Thymus (tissue), 11 donors: ENCODE data around the gene SCO2. TPM values are rescaled to one million over a fixed set of nuclear protein-coding genes. Genes with fewer than 3 reads are reported as not detected.
"Not testable (repeated sequence)": the region's sequence is repeated elsewhere in the genome, so short reads cannot be mapped to it uniquely, and the experiment has no call there.

Experiments used
- DNase-seq, 9 donors: peaks; one replicate each; pipeline ENCODE4 v3.0.0-alpha.2; 2013; ENCODE audit warnings: low spot score in 9 of 9, low read depth in 6 of 9, missing footprints in 1 of 9
- H3K27ac ChIP-seq, 2 donors: one replicate each; pipeline ENCODE4 v1.5.1; 2013; ENCODE audit warnings: control low read depth in 1 of 2, low read depth in 1 of 2, low read length in 1 of 2, mild to moderate bottlenecking in 1 of 2, moderate library complexity in 1 of 2
- H3K27me3 ChIP-seq, 2 donors: one replicate each; pipeline ENCODE4 v1.5.1; 2013; ENCODE audit warnings: low read length in 1 of 2; ENCODE audit not compliant: control insufficient read depth in 2 of 2, insufficient read depth in 1 of 2
- H3K36me3 ChIP-seq, 2 donors: one replicate each; pipeline ENCODE4 v1.5.1; 2013; ENCODE audit warnings: low read length in 1 of 2, mild to moderate bottlenecking in 1 of 2, moderate library complexity in 1 of 2; ENCODE audit not compliant: control insufficient read depth in 2 of 2, insufficient read depth in 2 of 2
- H3K4me1 ChIP-seq, 2 donors: one replicate each; pipeline ENCODE4 v1.5.1; 2013; ENCODE audit warnings: low read length in 2 of 2; ENCODE audit not compliant: control insufficient read depth in 2 of 2, insufficient read depth in 2 of 2
- H3K4me3 ChIP-seq, 2 donors: one replicate each; pipeline ENCODE4 v1.5.1; 2013; ENCODE audit warnings: low read length in 2 of 2, control low read depth in 1 of 2, mild to moderate bottlenecking in 1 of 2
- H3K9me3 ChIP-seq, 2 donors: one replicate each; pipeline ENCODE4 v1.5.1; 2013; ENCODE audit warnings: low read length in 1 of 2, mild to moderate bottlenecking in 1 of 2; ENCODE audit not compliant: control insufficient read depth in 2 of 2, insufficient read depth in 1 of 2
- WGBS: extraction: QIAGEN DNeasy Blood & Tissue Kit; methylation state at CpG from one replicate; pipeline ENCODE4 v1.1.7; 2013; 5-methylcytosine and 5-hydroxymethylcytosine counted together
- polyA plus RNA-seq: library from polyadenylated mRNA; stranded (reverse); fragments of 200-250 nt; gene quantifications from one replicate; pipeline ENCODE4 v1.2.3, GENCODE V29; 2013
- total RNA-seq: library from RNA; stranded (reverse); fragments of 120-200 nt; gene quantifications from one replicate; pipeline ENCODE4 v1.2.4, GENCODE V29; 2013
- donor health status: healthy.

The SCO2 gene
- total and polyA plus RNA-seq, 2 donors = 3.5 to 9.8 TPM

DNA sequence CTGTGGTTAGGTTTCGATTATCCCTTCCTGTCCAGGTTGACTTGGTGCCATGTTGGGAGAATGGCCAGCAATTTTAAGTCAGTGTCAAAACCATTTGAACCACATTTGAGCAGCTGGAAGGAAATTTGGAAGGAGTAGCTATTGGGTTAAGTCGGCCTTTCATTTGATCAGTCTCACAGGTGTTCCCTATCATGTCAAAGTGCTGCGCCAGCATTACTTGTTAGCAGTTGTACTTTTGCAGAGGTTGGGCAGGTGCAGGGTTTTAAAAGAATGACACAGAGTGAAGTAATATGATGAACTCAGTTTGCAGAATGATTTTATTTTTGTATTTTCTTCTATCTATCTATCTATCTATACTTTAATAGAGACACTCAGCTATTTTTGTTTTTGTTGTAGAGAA is 10.8 kb upstream of the SCO2 start:
- Histone ChIP-seq H3K27me3 (peaks cover 23 to 53% of the 10 kb centered on the region in 2 donors), H3K36me3 (no peaks in the 10 kb centered on the region), H3K4me3 (no peak overlapping the region), H3K9me3 (no peaks in the 10 kb centered on the region), H3K4me1 (peaks cover 0 to 33% of the 10 kb centered on the region in 2 donors), H3K27ac (peak overlapping the region in 1 of 2 donors; percentile 57)
- peak in 1 of 9 donors; percentile 57 for DNase-seq
- 78% methylated on average over 3 of the region's 3 CpGs for WGBS

DNA sequence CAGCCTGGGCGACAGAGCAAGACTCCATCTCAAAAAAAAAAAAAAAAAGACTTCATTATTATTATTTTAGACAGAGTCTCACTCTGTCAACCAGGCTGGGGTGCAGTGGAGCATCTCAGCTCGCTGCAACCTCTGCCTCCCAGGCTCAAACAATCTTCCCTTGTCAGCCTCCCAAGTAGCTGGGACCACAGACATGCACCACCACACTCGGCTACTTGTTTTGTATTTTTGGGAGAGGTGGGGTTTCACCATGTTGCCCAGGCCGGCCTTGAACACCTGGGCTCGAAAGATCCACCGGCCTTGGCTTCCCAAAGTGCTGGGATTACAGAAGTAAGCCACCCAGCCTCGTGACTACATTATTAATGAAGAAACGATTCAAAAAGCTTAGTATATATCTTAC is 9.7 kb upstream of the SCO2 start:
- Histone ChIP-seq H3K4me1 (peaks cover 1 to 40% of the 10 kb centered on the region in 2 donors), H3K9me3 (no peaks in the 10 kb centered on the region), H3K4me3 (no peak overlapping the region), H3K36me3 (no peaks in the 10 kb centered on the region), H3K27ac (peak overlapping the region; percentile 7 to 42), H3K27me3 (peaks cover 34 to 58% of the 10 kb centered on the region in 2 donors)
- 90% methylated on average over 8 of the region's 8 CpGs for WGBS
- no peak for DNase-seq

DNA sequence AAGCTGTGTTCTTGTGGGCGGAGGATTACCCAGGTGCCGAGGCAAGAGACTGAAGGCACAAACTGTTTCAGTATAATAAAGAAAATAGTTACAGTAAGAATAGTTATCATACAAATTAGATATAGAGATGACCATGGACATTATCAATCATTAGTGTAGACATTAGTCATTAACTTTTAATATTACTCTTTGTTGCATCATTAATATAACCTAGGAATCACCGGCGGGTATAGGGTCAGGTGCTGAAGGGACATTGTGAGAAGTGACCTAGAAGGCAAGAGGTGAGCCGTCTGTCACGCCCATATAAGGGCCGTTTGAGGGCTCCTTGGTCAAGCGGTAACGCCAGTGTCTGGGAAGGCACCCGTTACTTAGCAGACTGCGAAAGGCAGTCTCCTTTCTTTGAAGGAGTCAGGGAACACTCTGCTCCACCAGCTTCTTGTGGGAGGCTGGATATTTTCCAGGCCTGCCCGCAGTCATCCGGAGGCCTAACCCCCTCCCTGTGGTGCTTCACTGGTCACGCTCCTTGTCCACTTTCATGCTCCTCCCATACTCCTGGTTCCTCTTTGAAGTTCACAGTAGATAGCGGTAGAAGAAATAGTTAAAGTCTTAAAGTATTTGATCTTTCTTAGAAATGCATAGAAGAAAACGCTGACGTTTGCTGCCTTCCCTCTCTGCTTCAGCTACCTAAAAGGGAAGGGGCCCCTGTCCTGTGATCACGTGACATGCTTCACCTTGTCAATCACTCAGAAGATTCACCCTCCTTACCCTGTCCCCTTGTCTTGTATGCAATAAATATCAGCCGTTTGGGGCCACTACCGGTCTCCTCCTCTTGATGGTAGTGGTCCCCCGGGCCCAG is 8.7 kb upstream of the SCO2 start:
- peak in 1 of 9 donors; percentile 46 for DNase-seq
- H3K27me3 ChIP-seq = peaks cover 42 to 66% of the 10 kb centered on the region in 2 donors

DNA sequence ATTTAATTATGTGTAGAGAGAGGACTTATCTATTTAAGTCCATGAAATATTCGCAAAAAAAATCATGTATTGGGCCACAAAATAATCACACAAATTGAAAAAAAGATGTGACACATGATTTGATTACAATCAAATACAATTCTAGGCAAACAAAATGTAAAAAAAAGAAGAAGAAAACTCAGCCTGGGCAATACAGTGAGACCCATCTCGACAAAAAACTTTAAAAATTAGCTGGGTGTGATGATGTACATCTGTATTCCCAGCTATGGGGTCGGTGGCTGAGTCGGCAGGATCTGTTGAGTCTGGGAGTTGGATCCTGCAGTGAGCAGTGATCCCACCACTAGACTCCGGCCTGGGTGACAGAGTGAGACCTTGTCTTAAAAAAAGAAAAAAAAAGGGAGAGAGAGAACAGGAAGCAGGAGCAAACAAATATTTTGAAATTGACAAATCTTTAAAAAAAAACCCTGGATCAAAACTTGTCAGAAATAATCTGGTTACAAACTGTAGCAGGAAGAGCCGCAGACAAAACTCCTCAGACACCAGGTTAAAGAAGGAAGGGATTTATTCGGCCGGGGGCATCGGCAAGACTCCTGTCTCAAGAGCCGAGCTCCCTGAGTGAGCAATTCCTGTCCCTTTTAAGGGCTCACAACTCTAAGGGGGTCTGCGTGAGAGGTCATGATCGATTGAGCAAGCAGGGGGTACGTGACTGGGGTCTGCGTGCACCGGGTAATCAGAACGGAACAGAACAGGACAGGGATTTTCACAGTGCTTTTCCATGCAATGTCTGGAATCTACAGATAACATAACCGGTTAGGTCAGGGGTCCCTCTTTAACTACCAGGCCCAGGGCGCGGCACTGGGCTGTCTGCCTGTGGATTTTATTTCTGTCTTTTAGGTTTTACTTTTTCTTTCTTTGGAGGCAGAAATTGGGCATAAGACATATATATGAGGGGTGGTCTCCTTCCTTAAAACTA is 7.7 kb upstream of the SCO2 start:
- Histone ChIP-seq H3K27ac (peak overlapping the region; percentile 42 to 67), H3K27me3 (peaks cover 51 to 69% of the 10 kb centered on the region in 2 donors), H3K4me3 (no peak overlapping the region), H3K9me3 (peaks cover 1 to 10% of the 10 kb centered on the region in 2 donors), H3K4me1 (peaks cover 4 to 27% of the 10 kb centered on the region in 2 donors), H3K36me3 (peaks cover 0 to under 1% of the 10 kb centered on the region in 2 donors)
- DNase-seq = no peak
- 94% methylated on average over 19 of the region's 19 CpGs for WGBS

More for the DNA sequence above, 8.7 kb upstream of the SCO2 start:
- H3K4me3 ChIP-seq, H3K9me3 ChIP-seq, H3K36me3 ChIP-seq: not testable (repeated sequence)
- peak overlapping the region in 1 of 2 donors; percentile 47 for H3K27ac ChIP-seq
- WGBS = 81% methylated on average over 21 of the region's 21 CpGs
- peaks cover 4 to 35% of the 10 kb centered on the region in 2 donors for H3K4me1 ChIP-seq

- WGBS = 5% methylated on average over 56 of the region's 56 CpGs
These were observed 6.7 kb upstream of the SCO2 start for GRCh38 chr22:50531962-50532674.

DNA sequence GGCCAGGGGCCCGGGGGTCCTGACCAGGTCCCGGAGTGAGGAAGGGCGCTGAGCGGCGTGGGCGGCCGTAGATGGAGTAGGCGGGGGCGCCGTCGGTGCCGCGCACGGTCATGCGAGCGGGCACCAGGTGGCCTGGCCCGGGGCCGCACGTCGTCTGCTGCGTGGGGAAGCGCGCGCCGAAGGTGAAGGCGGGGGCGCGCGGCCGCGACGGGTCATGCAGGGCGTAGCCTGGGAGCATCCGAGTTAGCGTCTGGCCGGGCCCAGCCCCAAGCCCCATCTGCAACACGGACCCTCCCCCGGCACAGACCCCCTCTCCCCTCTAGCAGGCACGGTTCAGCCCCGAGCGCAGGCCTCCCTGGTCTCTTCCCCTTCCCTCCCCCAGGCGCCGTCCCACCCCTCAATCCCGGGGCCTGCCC is 6.2 kb upstream of the SCO2 start:
- H3K36me3 ChIP-seq = peaks cover 0 to 3% of the 10 kb centered on the region in 2 donors
- peak overlapping the region; percentile 50 for H3K4me3 ChIP-seq
- peaks cover 1 to 12% of the 10 kb centered on the region in 2 donors for H3K9me3 ChIP-seq
- H3K27ac ChIP-seq = peak overlapping the region; percentile 67 to 97
- peaks cover 58 to 79% of the 10 kb centered on the region in 2 donors for H3K27me3 ChIP-seq
- 1% methylated on average over 44 of the region's 44 CpGs for WGBS
- peaks cover 9 to 30% of the 10 kb centered on the region in 2 donors for H3K4me1 ChIP-seq
- DNase-seq = peak in 1 of 9 donors; percentile 31

More at GRCh38 chr22:50531962-50532674, 6.7 kb upstream of the SCO2 start:
- H3K36me3 ChIP-seq = peaks cover 0 to 3% of the 10 kb centered on the region in 2 donors
- peak overlapping the region; percentile 30 to 50 for H3K4me3 ChIP-seq
- H3K27me3 ChIP-seq = peaks cover 58 to 74% of the 10 kb centered on the region in 2 donors
- H3K27ac ChIP-seq = peak overlapping the region; percentile 67 to 97
- no peak for DNase-seq
- peaks cover 4 to 25% of the 10 kb centered on the region in 2 donors for H3K4me1 ChIP-seq
- H3K9me3 ChIP-seq = peaks cover 1 to 12% of the 10 kb centered on the region in 2 donors

- DNase-seq = peak in 1 of 9 donors; percentile 59
- Histone ChIP-seq H3K27ac (peak overlapping the region; percentile 67 to 97), H3K9me3 (peaks cover 1 to 12% of the 10 kb centered on the region in 2 donors), H3K36me3 (peaks cover 0 to 3% of the 10 kb centered on the region in 2 donors), H3K4me1 (peaks cover 11 to 28% of the 10 kb centered on the region in 2 donors), H3K4me3 (peak overlapping the region; percentile 50), H3K27me3 (peaks cover 58 to 79% of the 10 kb centered on the region in 2 donors)
- 5% methylated on average over 53 of the region's 53 CpGs for WGBS
These were observed 5.6 kb upstream of the SCO2 start for GRCh38 chr22:50530877-50531545.

GRCh38 chr22:50530580-50530876 is 5.1 kb upstream of the SCO2 start:
- peaks cover 58 to 79% of the 10 kb centered on the region in 2 donors for H3K27me3 ChIP-seq
- H3K9me3 ChIP-seq = peaks cover 1 to 12% of the 10 kb centered on the region in 2 donors
- peaks cover 0 to 3% of the 10 kb centered on the region in 2 donors for H3K36me3 ChIP-seq
- WGBS = 3% methylated on average over 21 of the region's 21 CpGs
- H3K4me3 ChIP-seq = peak overlapping the region; percentile 50
- peaks cover 11 to 25% of the 10 kb centered on the region in 2 donors for H3K4me1 ChIP-seq
- DNase-seq = no peak
- H3K27ac ChIP-seq = peak overlapping the region; percentile 67 to 97
